ENCODE measurements around the gene APRT.

The APRT gene

DNA sequence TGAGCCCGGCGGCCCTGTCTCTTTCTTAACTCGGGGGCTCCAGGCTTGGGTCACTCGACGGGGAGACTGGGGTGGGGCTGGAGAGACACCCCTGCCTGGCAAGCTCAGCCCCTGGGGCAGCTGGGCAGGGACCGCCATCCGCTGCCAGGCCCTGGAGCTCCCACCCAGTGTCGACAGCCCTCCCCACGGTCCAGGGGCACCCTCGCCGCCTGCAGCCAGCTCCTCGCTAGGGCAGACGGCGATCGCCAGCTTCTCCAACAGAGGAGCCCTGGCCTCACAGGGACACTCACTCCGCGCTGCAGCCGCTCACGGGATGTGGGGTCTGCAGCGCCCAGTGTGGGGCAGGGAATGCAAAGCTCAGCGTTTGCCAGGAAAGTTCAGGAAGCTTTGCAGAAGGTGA is 16.0 kb upstream of the APRT start:
- no peaks in the 10 kb centered on the region for H3K9me3 ChIP-seq (ENCODE audit: control insufficient read depth, low read length)
- no peak overlapping the region for H2AK5ac ChIP-seq (ENCODE audit: low read length, severe bottlenecking)
- H2BK120ac ChIP-seq (ENCODE audit: low read depth, low read length): no peak overlapping the region
- no peak overlapping the region for H3K18ac ChIP-seq (ENCODE audit: low read depth in 1 of 2, low read length in 2 of 2)
- H3K4me2 ChIP-seq (ENCODE audit: low read length, poor library complexity, severe bottlenecking): no peak overlapping the region
- no peak overlapping the region for H3K9ac ChIP-seq (ENCODE audit: low read length)
- no peak overlapping the region for H3K27ac ChIP-seq (ENCODE audit: low read length, poor library complexity, severe bottlenecking)
- no peak overlapping the region for H4K91ac ChIP-seq (ENCODE audit: low read length)
- H3K36me3 ChIP-seq (ENCODE audit: control insufficient read depth in 1 of 2, insufficient read depth in 2 of 2, low read depth in 1 of 2, low read length in 2 of 2): peaks cover 19 to 72% of the 10 kb centered on the region in 2 experiments
- no peak overlapping the region for H3K23ac ChIP-seq (ENCODE audit: low read length in 2 of 2)
- no peak overlapping the region for H3K4ac ChIP-seq (ENCODE audit: low read depth in 1 of 2, low read length in 2 of 2)
- H2BK5ac ChIP-seq (ENCODE audit: low read depth, low read length, poor library complexity, severe bottlenecking): no peak overlapping the region
- H3K27me3 ChIP-seq (ENCODE audit: control insufficient read depth in 1 of 2, insufficient read depth in 1 of 2, low read length in 2 of 2): no peaks in the 10 kb centered on the region
- H2BK15ac ChIP-seq (ENCODE audit: low read depth, poor library complexity, severe bottlenecking): no peak overlapping the region
- H3K4me1 ChIP-seq (ENCODE audit: control insufficient read depth, insufficient read depth, low read depth, low read length): peaks cover 10% of the 10 kb centered on the region
- no peak for DNase-seq
- no peak overlapping the region for H2BK12ac ChIP-seq (ENCODE audit: low read length in 2 of 2)
- H3K79me1 ChIP-seq (replicated peaks; ENCODE audit: low read length, poor library complexity, severe bottlenecking): no peaks in the 10 kb centered on the region
- no peak overlapping the region for H3K14ac ChIP-seq (ENCODE audit: low read length in 2 of 2)
- no peak overlapping the region for H4K8ac ChIP-seq (ENCODE audit: low read length)
- H3K4me3 ChIP-seq (ENCODE audit: insufficient read depth in 1 of 2, low read depth in 1 of 2, low read length in 2 of 2): no peak overlapping the region
- H2AFZ ChIP-seq (ENCODE audit: low read depth, low read length): no peak overlapping the region
- WGBS: 97% methylated on average over 21 of the region's 21 CpGs

- Histone ChIP-seq H3K14ac (ENCODE audit: low read length in 2 of 2) (no peak overlapping the region), H3K27ac (ENCODE audit: low read length, poor library complexity, severe bottlenecking) (no peak overlapping the region), H3K27me3 (ENCODE audit: control insufficient read depth in 1 of 2, insufficient read depth in 1 of 2, low read length in 2 of 2) (no peaks in the 10 kb centered on the region), H4K91ac (ENCODE audit: low read length) (no peak overlapping the region), H2AK5ac (ENCODE audit: low read length, severe bottlenecking) (no peak overlapping the region), H3K9me3 (ENCODE audit: control insufficient read depth, low read length) (no peaks in the 10 kb centered on the region), H3K4ac (ENCODE audit: low read depth in 1 of 2, low read length in 2 of 2) (no peak overlapping the region), H3K4me3 (ENCODE audit: insufficient read depth in 1 of 2, low read depth in 1 of 2, low read length in 2 of 2) (no peak overlapping the region), H2BK12ac (ENCODE audit: low read length in 2 of 2) (no peak overlapping the region), H3K4me2 (ENCODE audit: low read length, poor library complexity, severe bottlenecking) (no peak overlapping the region), H3K18ac (ENCODE audit: low read depth in 1 of 2, low read length in 2 of 2) (no peak overlapping the region), H3K4me1 (ENCODE audit: control insufficient read depth, insufficient read depth, low read depth, low read length) (no peaks in the 10 kb centered on the region), H3K9ac (ENCODE audit: low read length) (no peak overlapping the region), H3K23ac (ENCODE audit: low read length in 2 of 2) (no peak overlapping the region), H2BK120ac (ENCODE audit: low read depth, low read length) (no peak overlapping the region), H4K8ac (ENCODE audit: low read length) (no peak overlapping the region), H2BK15ac (ENCODE audit: low read depth, poor library complexity, severe bottlenecking) (no peak overlapping the region), H3K36me3 (ENCODE audit: control insufficient read depth in 1 of 2, insufficient read depth in 2 of 2, low read depth in 1 of 2, low read length in 2 of 2) (peaks cover 30 to 87% of the 10 kb centered on the region in 2 experiments), H3K79me1 (replicated peaks; ENCODE audit: low read length, poor library complexity, severe bottlenecking) (no peaks in the 10 kb centered on the region), H2AFZ (ENCODE audit: low read depth, low read length) (no peak overlapping the region), H2BK5ac (ENCODE audit: low read depth, low read length, poor library complexity, severe bottlenecking) (no peak overlapping the region)
- WGBS: 99% methylated on average over 23 of the region's 26 CpGs
- DNase-seq: no peak
These were observed 14.5 kb upstream of the APRT start for GRCh38 chr16:88826070-88826840.

DNA sequence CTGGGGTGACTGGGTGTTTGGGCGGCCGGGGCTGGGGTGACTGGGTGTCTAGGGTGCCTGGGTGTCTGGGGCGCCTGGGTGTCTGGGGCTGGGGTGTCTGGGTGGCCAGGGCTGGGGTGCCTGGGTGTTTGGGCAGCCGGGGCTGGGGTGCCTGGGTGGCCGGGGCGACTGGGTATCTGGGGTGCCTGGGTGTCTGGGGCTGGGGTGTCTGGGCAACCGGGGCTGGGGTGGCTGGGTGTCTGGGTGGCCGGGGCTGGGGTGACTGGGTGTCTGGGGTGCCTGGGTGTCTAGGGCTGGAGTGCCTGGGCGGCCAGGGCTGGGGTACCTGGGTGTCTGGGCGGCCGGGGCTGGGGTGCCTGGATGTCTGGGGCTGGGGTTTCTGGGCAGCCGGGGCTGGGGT is 13.4 kb upstream of the APRT start:
- H2BK12ac ChIP-seq (ENCODE audit: low read length in 2 of 2): no peak overlapping the region
- WGBS: 91% methylated on average over 11 of the region's 12 CpGs
- H3K27me3 ChIP-seq (ENCODE audit: control insufficient read depth in 1 of 2, insufficient read depth in 1 of 2, low read length in 2 of 2): no peaks in the 10 kb centered on the region
- H4K91ac ChIP-seq (ENCODE audit: low read length): no peak overlapping the region
- no peak for DNase-seq
- H3K79me1 ChIP-seq (replicated peaks; ENCODE audit: low read length, poor library complexity, severe bottlenecking): no peaks in the 10 kb centered on the region
- H3K4me2 ChIP-seq (ENCODE audit: low read length, poor library complexity, severe bottlenecking): no peak overlapping the region
- no peaks in the 10 kb centered on the region for H3K4me1 ChIP-seq (ENCODE audit: control insufficient read depth, insufficient read depth, low read depth, low read length)
- no peak overlapping the region for H3K18ac ChIP-seq (ENCODE audit: low read depth in 1 of 2, low read length in 2 of 2)
- peaks cover 30 to 88% of the 10 kb centered on the region in 2 experiments for H3K36me3 ChIP-seq (ENCODE audit: control insufficient read depth in 1 of 2, insufficient read depth in 2 of 2, low read depth in 1 of 2, low read length in 2 of 2)
- no peak overlapping the region for H2BK15ac ChIP-seq (ENCODE audit: low read depth, poor library complexity, severe bottlenecking)
- H2BK5ac ChIP-seq (ENCODE audit: low read depth, low read length, poor library complexity, severe bottlenecking): no peak overlapping the region
- H3K9ac ChIP-seq (ENCODE audit: low read length): no peak overlapping the region
- no peak overlapping the region for H3K4me3 ChIP-seq (ENCODE audit: insufficient read depth in 1 of 2, low read depth in 1 of 2, low read length in 2 of 2)
- no peak overlapping the region for H3K27ac ChIP-seq (ENCODE audit: low read length, poor library complexity, severe bottlenecking)
- no peaks in the 10 kb centered on the region for H3K9me3 ChIP-seq (ENCODE audit: control insufficient read depth, low read length)
- no peak overlapping the region for H3K23ac ChIP-seq (ENCODE audit: low read length in 2 of 2)
- no peak overlapping the region for H2AK5ac ChIP-seq (ENCODE audit: low read length, severe bottlenecking)
- no peak overlapping the region for H2AFZ ChIP-seq (ENCODE audit: low read depth, low read length)
- no peak overlapping the region for H3K4ac ChIP-seq (ENCODE audit: low read depth in 1 of 2, low read length in 2 of 2)
- H4K8ac ChIP-seq (ENCODE audit: low read length): no peak overlapping the region
- no peak overlapping the region for H2BK120ac ChIP-seq (ENCODE audit: low read depth, low read length)
- no peak overlapping the region for H3K14ac ChIP-seq (ENCODE audit: low read length in 2 of 2)

DNA sequence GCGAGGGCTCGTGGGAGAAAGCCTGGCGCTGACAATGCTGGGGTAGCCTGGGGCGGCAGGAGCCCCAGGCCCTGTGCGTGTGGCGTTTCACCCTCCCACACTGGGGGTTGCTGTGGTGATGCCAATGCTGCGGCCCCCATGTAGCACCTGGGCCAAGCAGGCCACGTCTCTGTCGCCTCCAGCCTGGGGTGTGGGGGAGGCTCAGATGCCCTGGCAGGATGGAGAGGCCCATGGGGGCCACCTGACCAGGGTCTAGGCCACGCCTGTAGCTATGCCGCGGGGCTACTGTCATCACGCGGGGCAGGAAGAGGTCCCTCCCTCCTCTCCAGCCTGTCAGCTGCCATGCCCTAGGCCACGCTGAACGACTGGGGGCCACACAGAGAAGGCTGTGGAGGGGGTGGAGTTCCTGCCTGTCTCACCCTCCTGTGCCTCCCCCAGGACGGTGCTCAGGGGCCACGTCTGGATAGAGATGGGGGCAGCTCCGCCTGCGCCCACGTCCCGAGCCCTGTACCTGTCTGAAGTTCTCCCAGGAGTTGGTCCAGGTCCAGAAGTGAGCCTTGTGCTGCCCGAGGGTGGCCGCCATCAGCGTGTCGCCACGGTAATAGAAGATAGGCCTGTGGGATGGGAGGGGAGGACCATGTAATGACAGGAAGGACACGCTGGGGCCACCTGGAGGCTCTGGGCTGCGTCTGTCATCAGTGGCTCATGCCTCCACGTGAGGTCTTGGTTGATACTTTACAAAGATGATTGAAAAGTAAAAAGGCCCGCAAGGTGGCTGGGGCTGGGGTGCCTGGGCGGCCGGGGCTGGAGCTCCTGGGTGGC is 12.7 kb upstream of the APRT start:
- WGBS: 93% methylated on average over 30 of the region's 33 CpGs

More for the DNA sequence above, 12.7 kb upstream of the APRT start:
- Histone ChIP-seq H3K4me2 (ENCODE audit: low read length, poor library complexity, severe bottlenecking) (no peak overlapping the region), H3K4me1 (ENCODE audit: control insufficient read depth, insufficient read depth, low read depth, low read length) (no peaks in the 10 kb centered on the region), H3K9me3 (ENCODE audit: control insufficient read depth, low read length) (no peaks in the 10 kb centered on the region), H2BK120ac (ENCODE audit: low read depth, low read length) (no peak overlapping the region), H3K79me1 (replicated peaks; ENCODE audit: low read length, poor library complexity, severe bottlenecking) (no peaks in the 10 kb centered on the region), H3K4ac (ENCODE audit: low read depth in 1 of 2, low read length in 2 of 2) (no peak overlapping the region), H2AFZ (ENCODE audit: low read depth, low read length) (no peak overlapping the region), H3K4me3 (ENCODE audit: insufficient read depth in 1 of 2, low read depth in 1 of 2, low read length in 2 of 2) (no peak overlapping the region), H3K18ac (ENCODE audit: low read depth in 1 of 2, low read length in 2 of 2) (no peak overlapping the region), H4K91ac (ENCODE audit: low read length) (no peak overlapping the region), H2BK12ac (ENCODE audit: low read length in 2 of 2) (no peak overlapping the region), H3K9ac (ENCODE audit: low read length) (no peak overlapping the region), H3K27me3 (ENCODE audit: control insufficient read depth in 1 of 2, insufficient read depth in 1 of 2, low read length in 2 of 2) (no peaks in the 10 kb centered on the region), H2AK5ac (ENCODE audit: low read length, severe bottlenecking) (no peak overlapping the region), H3K23ac (ENCODE audit: low read length in 2 of 2) (no peak overlapping the region), H3K36me3 (ENCODE audit: control insufficient read depth in 1 of 2, insufficient read depth in 2 of 2, low read depth in 1 of 2, low read length in 2 of 2) (peaks cover 30 to 84% of the 10 kb centered on the region in 2 experiments), H2BK15ac (ENCODE audit: low read depth, poor library complexity, severe bottlenecking) (no peak overlapping the region), H2BK5ac (ENCODE audit: low read depth, low read length, poor library complexity, severe bottlenecking) (no peak overlapping the region), H4K8ac (ENCODE audit: low read length) (no peak overlapping the region), H3K27ac (ENCODE audit: low read length, poor library complexity, severe bottlenecking) (no peak overlapping the region), H3K14ac (ENCODE audit: low read length in 2 of 2) (no peak overlapping the region)
- no peak for DNase-seq

All from mesenchymal stem cell (in vitro differentiated cells and primary cell).